ENCODE measurements around the gene GNS. TPM values are rescaled to one million over a fixed set of nuclear protein-coding genes. Genes with fewer than 3 reads are reported as not detected.

Gene GNS
- total RNA-seq, 1 donor from 2014 or later, result 76.7 TPM

DNA sequence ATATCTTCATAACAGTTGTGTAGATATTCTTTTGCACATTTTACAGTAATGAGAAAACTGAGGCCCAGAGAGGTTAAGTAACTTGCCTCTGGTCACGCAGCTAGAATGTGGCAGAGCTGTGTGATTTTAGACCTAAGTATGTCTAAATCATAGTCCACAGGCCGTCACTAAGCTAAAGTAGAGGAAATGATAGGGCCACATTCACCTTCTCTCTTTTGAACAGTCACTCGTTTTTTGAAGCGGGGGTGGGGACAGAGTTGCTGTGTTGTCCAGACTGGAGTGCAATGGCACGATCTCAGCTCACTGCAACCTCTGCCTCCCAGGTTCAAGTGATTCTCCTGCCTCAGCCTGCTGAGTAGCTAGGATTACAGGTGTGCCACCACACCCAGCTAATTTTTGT, 80.4 kb downstream of the GNS start:
- H3K27ac Mint-ChIP-seq, result no peak overlapping the region

GRCh38 chr12:64678248-64678647, 81.0 kb downstream of the GNS start:
- Mint-ChIP-seq H3K36me3 (no peaks in the 10 kb centered on the region), H3K9me3 (peaks cover 4% of the 10 kb centered on the region), H3K4me3 (no peak overlapping the region), H3K27me3 (no peaks in the 10 kb centered on the region), H3K27ac (no peak overlapping the region), H3K4me1 (ENCODE audit: unreplicated experiment) (peaks cover 58% of the 10 kb centered on the region)
- DNase-seq (ENCODE audit: extremely low spot score, unreplicated experiment), result no peak
- TF ChIP-seq CTCF (conservative IDR thresholded peaks at IDR 0.05), result peak; percentile 39

More for the DNA sequence above, 80.4 kb downstream of the GNS start:
- DNase-seq (ENCODE audit: extremely low spot score, unreplicated experiment), result no peak
- Mint-ChIP-seq H3K27me3 (no peaks in the 10 kb centered on the region), H3K9me3 (peaks cover 4% of the 10 kb centered on the region), H3K36me3 (peaks cover 4% of the 10 kb centered on the region), H3K4me1 (ENCODE audit: unreplicated experiment) (peaks cover 58% of the 10 kb centered on the region), H3K4me3 (no peak overlapping the region)
- no peak for TF ChIP-seq CTCF (conservative IDR thresholded peaks at IDR 0.05)

GRCh38 chr12:64675795-64676194, 83.4 kb downstream of the GNS start:
- no peak for TF ChIP-seq CTCF (conservative IDR thresholded peaks at IDR 0.05)
- DNase-seq (ENCODE audit: extremely low spot score, unreplicated experiment), result no peak
- Mint-ChIP-seq H3K27ac (no peak overlapping the region), H3K4me3 (no peak overlapping the region), H3K36me3 (no peaks in the 10 kb centered on the region), H3K9me3 (no peaks in the 10 kb centered on the region), H3K27me3 (no peaks in the 10 kb centered on the region), H3K4me1 (ENCODE audit: unreplicated experiment) (peaks cover 54% of the 10 kb centered on the region)

- Mint-ChIP-seq H3K9me3 (no peaks in the 10 kb centered on the region), H3K4me3 (peak overlapping the region; percentile 41), H3K36me3 (no peaks in the 10 kb centered on the region), H3K27ac (peak overlapping the region; percentile 57), H3K27me3 (no peaks in the 10 kb centered on the region), H3K4me1 (ENCODE audit: unreplicated experiment) (peaks cover 58% of the 10 kb centered on the region)
- TF ChIP-seq CTCF (conservative IDR thresholded peaks at IDR 0.05), result no peak
- DNase-seq (ENCODE audit: extremely low spot score, unreplicated experiment), result no peak
These were observed 84.8 kb downstream of the GNS start for GRCh38 chr12:64674367-64674922.

GRCh38 chr12:64673490-64674169, 85.6 kb downstream of the GNS start:
- Mint-ChIP-seq H3K4me3 (peak overlapping the region; percentile 46), H3K36me3 (no peaks in the 10 kb centered on the region), H3K9me3 (no peaks in the 10 kb centered on the region), H3K27ac (peak overlapping the region; percentile 57), H3K4me1 (ENCODE audit: unreplicated experiment) (peaks cover 64% of the 10 kb centered on the region), H3K27me3 (no peaks in the 10 kb centered on the region)
- TF ChIP-seq CTCF (conservative IDR thresholded peaks at IDR 0.05), result no peak
- DNase-seq (ENCODE audit: extremely low spot score, unreplicated experiment), result no peak

Measured in type B pancreatic cell (in vitro differentiated cells).